ENCODE results near the gene CBR1. TPM values are rescaled to one million over a fixed set of nuclear protein-coding genes. Genes with fewer than 3 reads are reported as not detected.

Gene CBR1
- polyA plus RNA-seq, 1 donor from 2014 or later = 9.2 TPM

- TF ChIP-seq EP300 (conservative IDR thresholded peaks at IDR 0.05; ENCODE audit: poor library complexity, severe bottlenecking) = no peak
- TF ChIP-seq POLR2AphosphoS5 (IDR thresholded peaks at IDR 0.05) = no peak
- no peak for TF ChIP-seq RAD21 (conservative IDR thresholded peaks at IDR 0.05)
- TF ChIP-seq REST (IDR thresholded peaks at IDR 0.05; ENCODE audit: borderline replicate concordance) = no peak
- TF ChIP-seq TAF1 (IDR thresholded peaks at IDR 0.05; ENCODE audit: low read depth) = no peak
- no peak for TF ChIP-seq EZH2 (IDR thresholded peaks at IDR 0.05; ENCODE audit: borderline replicate concordance, insufficient read depth, low read length, poor library complexity, severe bottlenecking)
- TF ChIP-seq MXI1 (conservative IDR thresholded peaks at IDR 0.05; ENCODE audit: poor library complexity, severe bottlenecking) = no peak
- TF ChIP-seq SMC3 (conservative IDR thresholded peaks at IDR 0.05; ENCODE audit: poor library complexity) = no peak
- no peaks in the 10 kb centered on the region for H3F3A ChIP-seq (ENCODE audit: insufficient read depth, low read length, poor library complexity, severe bottlenecking)
- H3K9ac ChIP-seq (ENCODE audit: low read length) = no peak overlapping the region
- H3K27me3 ChIP-seq (ENCODE audit: insufficient read depth, low read depth, low read length) = no peaks in the 10 kb centered on the region
- no peaks in the 10 kb centered on the region for H3K9me2 ChIP-seq (ENCODE audit: insufficient read depth, low read length)
- no peaks in the 10 kb centered on the region for H3K79me2 ChIP-seq (replicated peaks; ENCODE audit: insufficient read depth, low read length)
- H3K4me2 ChIP-seq (ENCODE audit: low read length) = no peak overlapping the region
- no peaks in the 10 kb centered on the region for H4K20me1 ChIP-seq (ENCODE audit: insufficient read depth)
- H3K9me3 ChIP-seq (ENCODE audit: low read length) = no peaks in the 10 kb centered on the region
- H3K36me3 ChIP-seq (ENCODE audit: insufficient read depth, low read length) = no peaks in the 10 kb centered on the region
- H3K4me3 ChIP-seq (ENCODE audit: low read length) = no peak overlapping the region
- no peak overlapping the region for H2AFZ ChIP-seq (ENCODE audit: low read depth, low read length)
- H3K27ac ChIP-seq (ENCODE audit: low read length) = no peak overlapping the region
Measured at GRCh38 chr21:36113647-36114428, 44.0 kb downstream of the CBR1 start.

GRCh38 chr21:36115138-36115730 is 45.4 kb downstream of the CBR1 start:
- H3F3A ChIP-seq (ENCODE audit: insufficient read depth, low read length, poor library complexity, severe bottlenecking) = no peaks in the 10 kb centered on the region
- H3K9me2 ChIP-seq (ENCODE audit: insufficient read depth, low read length) = no peaks in the 10 kb centered on the region
- H3K36me3 ChIP-seq (ENCODE audit: insufficient read depth, low read length) = no peaks in the 10 kb centered on the region
- TF ChIP-seq REST (IDR thresholded peaks at IDR 0.05; ENCODE audit: borderline replicate concordance) (no peak), EP300 (conservative IDR thresholded peaks at IDR 0.05; ENCODE audit: poor library complexity, severe bottlenecking) (no peak), EZH2 (IDR thresholded peaks at IDR 0.05; ENCODE audit: borderline replicate concordance, insufficient read depth, low read length, poor library complexity, severe bottlenecking) (no peak), MXI1 (conservative IDR thresholded peaks at IDR 0.05; ENCODE audit: poor library complexity, severe bottlenecking) (no peak), CTCF (IDR thresholded peaks at IDR 0.05; ENCODE audit: poor library complexity, severe bottlenecking) (no peak), TAF1 (IDR thresholded peaks at IDR 0.05; ENCODE audit: low read depth) (no peak), POLR2AphosphoS5 (IDR thresholded peaks at IDR 0.05) (no peak), SMC3 (conservative IDR thresholded peaks at IDR 0.05; ENCODE audit: poor library complexity) (no peak), RAD21 (conservative IDR thresholded peaks at IDR 0.05) (no peak)
- H4K20me1 ChIP-seq (ENCODE audit: insufficient read depth) = no peaks in the 10 kb centered on the region
- no peak overlapping the region for H3K4me3 ChIP-seq (ENCODE audit: low read length)
- H3K9me3 ChIP-seq (ENCODE audit: low read length) = no peaks in the 10 kb centered on the region
- H3K27me3 ChIP-seq (ENCODE audit: insufficient read depth, low read depth, low read length) = no peaks in the 10 kb centered on the region
- H3K27ac ChIP-seq (ENCODE audit: low read length) = no peak overlapping the region
- no peaks in the 10 kb centered on the region for H3K79me2 ChIP-seq (replicated peaks; ENCODE audit: insufficient read depth, low read length)
- no peak overlapping the region for H2AFZ ChIP-seq (ENCODE audit: low read depth, low read length)
- H3K9ac ChIP-seq (ENCODE audit: low read length) = no peak overlapping the region
- no peak overlapping the region for H3K4me2 ChIP-seq (ENCODE audit: low read length)
